Prostate gland (tissue), 2 donors: ENCODE data around the gene LCE1F.

Source experiments
- CTCF ChIP-seq, 4 experiments: fragments of 200-600 bp in 2 of 4; fragments of 450-650 bp in 2 of 4; sonication (generic) in 2 of 4; IDR thresholded peaks; 1 replicate in 3 of 4; 2 replicates in 1 of 4; pipeline ENCODE4 v1.5.1; 2016 to 2019; ENCODE audit warnings: antibody characterized with exemption in 4 of 4, mild to moderate bottlenecking in 2 of 4, moderate library complexity in 2 of 4
- POLR2AphosphoS5 ChIP-seq: sonication (generic); formaldehyde crosslinking; IDR thresholded peaks from one replicate; pipeline ENCODE4 v1.6.1; 2017; ENCODE audit warnings: antibody characterized with exemption

DNA sequence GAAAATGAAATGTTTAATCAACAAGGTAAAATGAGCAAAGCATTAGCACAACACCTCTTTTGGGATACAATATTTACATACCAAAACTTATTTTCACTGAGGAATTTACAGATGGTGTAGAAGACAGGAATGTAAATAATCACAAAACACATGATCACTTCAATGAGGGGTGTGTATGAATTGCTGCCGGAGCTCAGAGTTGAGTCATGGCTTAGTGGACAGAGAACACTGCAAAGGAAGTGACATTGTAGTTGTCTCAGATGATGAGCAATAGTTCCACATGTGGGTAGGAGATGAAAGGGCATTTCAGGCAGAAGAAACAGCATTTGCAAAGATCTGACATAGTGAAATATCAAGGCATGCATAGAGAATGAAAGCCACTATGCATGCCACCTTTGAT, 22.7 kb upstream of the LCE1F start:
- TF ChIP-seq POLR2AphosphoS5 (no peak), CTCF (IDR thresholded peaks at IDR 0.05) (no peak)
